HG03175 (cell line): ENCODE results near the gene RABEP2.
"Not testable (repeated sequence)": the region's sequence is repeated elsewhere in the genome, so short reads cannot be mapped to it uniquely, and the experiment has no call there.

Experiments
- ATAC-seq: cut with Tn5 transposase; IDR thresholded peaks from one replicate; pipeline ENCODE4 v1.9.1; 2021; ENCODE audit warnings: mild to moderate bottlenecking, moderate library complexity; ENCODE audit not compliant: unreplicated experiment

Gene RABEP2, protein sequence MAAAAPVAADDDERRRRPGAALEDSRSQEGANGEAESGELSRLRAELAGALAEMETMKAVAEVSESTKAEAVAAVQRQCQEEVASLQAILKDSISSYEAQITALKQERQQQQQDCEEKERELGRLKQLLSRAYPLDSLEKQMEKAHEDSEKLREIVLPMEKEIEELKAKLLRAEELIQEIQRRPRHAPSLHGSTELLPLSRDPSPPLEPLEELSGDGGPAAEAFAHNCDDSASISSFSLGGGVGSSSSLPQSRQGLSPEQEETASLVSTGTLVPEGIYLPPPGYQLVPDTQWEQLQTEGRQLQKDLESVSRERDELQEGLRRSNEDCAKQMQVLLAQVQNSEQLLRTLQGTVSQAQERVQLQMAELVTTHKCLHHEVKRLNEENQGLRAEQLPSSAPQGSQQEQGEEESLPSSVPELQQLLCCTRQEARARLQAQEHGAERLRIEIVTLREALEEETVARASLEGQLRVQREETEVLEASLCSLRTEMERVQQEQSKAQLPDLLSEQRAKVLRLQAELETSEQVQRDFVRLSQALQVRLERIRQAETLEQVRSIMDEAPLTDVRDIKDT

DNA sequence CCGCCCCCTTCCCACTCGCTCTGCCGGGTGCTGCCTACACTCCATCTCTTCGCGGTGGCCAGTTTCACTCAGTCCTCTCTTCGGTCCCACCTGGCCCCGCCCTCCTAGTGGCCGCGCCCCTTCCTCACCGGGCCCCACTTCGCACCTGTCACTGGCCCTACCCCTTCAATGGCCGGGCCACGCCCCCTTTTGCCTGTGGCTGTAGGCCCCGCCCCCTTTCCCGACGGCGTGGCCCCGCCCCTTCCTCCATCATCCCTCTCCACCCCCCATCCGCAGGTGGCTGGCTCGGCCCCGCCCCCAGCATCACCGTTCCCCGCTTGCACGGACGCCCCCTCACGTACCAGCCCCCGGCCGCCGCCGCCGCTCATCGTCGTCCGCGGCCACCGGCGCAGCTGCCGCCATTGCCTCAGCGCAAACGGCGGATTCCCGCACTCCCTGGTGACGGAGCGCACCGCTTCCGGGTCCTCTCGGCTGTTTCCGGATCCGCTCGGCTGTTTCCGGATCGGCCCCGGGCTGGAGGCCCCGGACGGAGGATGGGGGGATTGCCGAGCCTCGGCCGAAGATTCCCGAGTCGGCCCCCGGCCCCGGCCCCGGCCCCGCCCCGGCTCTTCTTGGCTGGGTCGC lies at the start of gene RABEP2:
Gene RABEP2 (minus strand): TSS at position 477 of the 624 bp plus-strand sequence. CDS start 75 bp downstream, at position 402.
- ATAC-seq, result peak; percentile 66

DNA sequence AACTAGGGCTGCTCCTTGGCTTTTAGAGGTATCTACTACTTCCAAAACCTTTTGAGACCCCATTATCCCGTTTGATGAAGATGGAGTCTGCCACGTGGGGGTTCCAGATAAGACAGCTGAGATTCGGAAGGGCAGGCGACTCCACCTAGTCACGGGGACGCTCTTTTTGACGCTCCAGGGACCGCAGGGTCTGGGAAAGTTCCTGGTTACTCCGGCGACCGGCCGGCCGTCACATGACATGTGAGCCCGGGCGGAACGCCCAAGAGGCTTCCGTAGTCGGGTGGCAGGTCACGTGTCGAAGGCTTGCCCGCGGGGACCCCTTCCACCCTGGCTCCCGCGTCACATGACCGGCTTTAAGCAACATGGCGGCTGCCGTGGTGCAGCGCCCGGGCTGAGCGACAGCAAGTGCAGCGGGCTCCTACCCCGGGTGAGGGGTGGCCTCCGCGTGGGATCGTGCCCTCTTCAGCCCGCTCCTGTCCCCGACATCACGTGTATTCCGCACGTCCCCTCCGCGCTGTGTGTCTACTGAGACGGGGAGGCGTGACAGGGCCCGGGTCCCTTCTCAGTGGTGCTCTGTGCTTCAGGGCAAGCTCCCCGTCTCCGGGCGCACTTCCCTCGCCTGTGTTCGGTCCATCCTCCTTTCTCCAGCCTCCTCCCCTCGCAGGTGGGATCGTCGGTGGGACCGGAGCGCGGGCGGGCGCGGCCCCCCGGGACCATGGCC lies 49.6 kb upstream of the RABEP2 start, which contains the start of gene SPNS1:
Gene SPNS1 (plus strand): TSS at position 342 of the 721 bp plus-strand sequence. CDS start 374 bp downstream, at position 716.
- peak; percentile 91 for ATAC-seq

DNA sequence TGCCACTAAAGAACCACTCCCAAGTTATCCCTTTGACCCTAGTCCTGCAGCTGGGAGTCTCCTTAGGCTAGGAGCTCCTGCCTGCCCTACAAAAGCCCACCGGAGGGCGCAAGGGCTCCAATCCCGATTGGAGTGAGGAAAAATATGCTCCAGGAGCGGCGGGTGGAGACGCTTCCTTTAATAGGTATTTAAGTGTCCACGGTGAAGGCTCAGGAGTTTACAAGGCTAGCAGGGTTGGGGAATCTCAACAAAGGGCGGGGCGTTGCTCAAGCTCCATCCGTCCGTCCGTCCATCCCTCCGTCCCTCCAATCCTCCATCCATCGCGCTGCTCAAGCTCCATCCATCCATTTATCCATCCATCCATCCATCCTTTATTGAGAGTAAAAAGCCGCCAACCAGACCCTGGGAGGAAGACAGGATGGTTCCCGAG lies 49.0 kb upstream of the RABEP2 start:
- peak; percentile 20 for ATAC-seq

DNA sequence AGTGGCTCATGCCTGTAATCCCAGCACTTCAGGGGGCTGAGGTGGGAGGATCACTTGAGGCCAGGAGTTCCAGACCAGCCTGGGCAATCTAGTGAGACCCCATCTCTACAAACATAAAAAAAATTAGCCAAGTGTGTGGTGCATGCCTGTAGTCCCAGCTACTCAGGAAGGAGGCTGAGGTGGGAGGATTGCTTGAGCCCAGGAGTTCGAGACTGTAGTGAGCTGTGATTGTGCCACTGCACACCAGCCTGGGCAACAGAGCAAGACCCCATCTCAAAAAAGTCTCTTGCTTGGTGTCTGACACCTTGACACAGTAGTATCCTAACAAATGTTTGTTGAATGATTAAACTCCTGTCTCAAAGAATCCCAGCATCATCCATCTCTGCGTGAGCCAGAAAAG lies 44.7 kb upstream of the RABEP2 start:
- not testable (repeated sequence) for ATAC-seq

DNA sequence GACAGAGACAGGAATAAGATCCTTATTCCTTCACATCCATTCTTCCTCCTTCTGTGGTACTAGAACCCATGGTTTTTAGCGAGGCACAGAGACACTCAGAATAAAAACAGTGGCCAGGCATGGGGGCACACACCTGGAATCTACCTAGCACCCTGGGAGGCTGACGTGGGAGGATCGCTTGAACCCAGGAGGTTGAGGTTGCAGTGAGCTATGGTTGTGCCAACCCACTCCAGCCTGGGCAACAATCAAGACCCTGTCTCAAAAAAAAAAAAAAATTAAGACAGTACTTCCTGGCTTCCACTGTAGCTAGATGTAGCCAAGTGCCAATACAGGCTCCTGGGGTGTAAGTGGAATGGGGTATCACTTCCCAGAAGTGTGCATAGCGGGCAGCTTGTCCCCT lies 42.1 kb upstream of the RABEP2 start:
- no peak for ATAC-seq

DNA sequence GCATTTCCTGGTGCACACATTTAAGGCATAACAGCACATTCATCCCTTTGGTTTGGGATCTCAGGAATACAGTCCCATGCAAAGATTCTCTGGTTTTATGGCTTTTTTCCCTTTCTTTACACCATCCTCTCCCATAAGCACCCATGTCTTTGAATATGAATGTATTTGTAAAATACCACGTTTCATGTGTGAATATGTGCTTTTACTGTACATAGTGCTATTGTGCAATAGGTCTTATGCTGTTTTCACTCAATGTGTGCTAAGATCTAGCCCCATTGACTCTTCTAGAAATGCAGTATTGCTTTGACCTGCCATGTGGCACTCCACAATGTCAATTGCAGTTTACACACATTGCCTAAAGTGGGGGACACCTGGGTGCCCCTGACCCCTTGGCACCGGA lies 39.5 kb upstream of the RABEP2 start:
- ATAC-seq, result no peak

DNA sequence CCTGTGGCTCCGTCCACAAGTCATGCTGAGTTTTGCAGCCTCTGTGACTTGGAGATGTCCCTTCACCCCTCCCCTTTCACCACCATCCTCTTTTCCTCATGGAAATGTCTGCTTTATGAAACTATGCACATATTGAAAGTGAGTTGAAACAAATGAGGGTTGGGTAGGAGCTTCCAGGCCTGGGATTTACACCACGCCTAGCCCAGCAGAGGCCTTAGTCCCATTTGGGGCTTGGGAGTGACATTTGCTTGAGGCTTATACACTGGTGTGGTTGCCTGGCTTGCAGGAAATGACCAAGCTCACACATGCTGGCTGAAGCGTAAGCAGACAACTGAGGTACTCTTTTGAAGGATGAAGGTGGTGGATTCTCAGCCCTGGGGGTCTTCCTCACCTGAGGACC lies 39.0 kb upstream of the RABEP2 start:
- no peak for ATAC-seq

DNA sequence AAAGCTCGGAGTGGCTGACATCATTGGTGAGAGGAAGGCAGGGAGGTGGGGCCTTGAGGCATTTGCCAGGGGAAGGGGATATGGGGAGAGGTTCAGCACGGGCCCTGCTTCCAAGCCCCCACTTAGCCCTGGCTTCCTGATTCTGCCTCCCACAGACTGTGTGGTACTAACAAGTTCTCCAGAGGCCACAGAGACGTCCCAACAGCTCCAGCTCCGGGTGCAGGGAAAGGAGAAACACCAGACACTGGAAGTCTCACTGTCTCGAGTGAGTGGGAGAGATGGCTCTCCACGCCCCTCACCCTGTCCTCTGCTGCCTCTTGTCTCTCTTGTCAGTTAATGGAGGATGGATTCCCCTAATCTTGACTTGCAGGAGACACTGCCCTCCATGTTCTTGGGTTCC lies 33.8 kb upstream of the RABEP2 start:
- no peak for ATAC-seq

DNA sequence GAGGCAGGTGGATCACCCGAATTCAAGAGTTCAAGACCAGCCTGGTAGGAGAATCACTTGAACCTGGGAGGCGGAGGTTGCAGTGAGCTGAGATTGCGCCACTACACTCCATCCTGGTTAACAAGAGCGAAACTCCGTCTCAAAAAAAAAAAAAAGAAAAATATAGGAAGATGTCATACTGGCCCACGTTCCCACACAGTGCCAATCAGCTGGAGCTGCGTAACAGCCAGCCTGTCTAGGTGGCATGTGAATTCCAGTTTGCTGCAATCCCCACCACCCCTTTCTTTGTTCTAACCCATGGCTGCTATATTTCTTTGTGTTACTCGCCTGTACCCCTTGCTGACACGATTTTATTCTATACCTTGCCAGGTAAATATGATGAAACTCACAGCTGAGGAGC lies 33.2 kb upstream of the RABEP2 start:
- ATAC-seq, result no peak

DNA sequence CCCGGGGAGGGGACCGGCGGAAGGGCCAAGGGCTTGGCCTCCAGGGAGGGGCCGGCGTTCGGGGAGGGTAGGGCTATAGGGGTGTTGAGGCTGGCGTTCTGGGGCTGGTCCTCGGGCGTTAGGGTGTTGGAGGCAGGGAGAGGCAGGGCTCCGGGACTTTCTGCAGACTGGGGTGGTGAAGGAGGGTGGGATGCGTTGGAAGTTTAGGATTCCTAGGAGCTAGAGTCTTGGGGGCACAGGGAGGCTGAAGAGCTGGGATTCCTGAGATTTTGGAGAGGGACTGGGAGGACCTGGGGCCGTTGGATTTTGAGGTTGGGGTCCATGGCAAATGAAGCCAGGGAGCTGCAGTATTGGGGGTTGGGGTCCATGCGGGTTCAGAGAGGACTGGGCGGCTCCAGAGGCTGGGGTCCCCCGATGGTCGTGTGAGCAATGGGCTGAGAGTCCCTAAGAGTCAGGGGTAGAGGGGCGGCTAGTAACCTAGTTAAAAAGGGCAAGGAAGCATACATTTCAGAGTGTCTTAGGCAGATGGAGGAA lies 26.4 kb upstream of the RABEP2 start:
- peak; percentile 21 for ATAC-seq

DNA sequence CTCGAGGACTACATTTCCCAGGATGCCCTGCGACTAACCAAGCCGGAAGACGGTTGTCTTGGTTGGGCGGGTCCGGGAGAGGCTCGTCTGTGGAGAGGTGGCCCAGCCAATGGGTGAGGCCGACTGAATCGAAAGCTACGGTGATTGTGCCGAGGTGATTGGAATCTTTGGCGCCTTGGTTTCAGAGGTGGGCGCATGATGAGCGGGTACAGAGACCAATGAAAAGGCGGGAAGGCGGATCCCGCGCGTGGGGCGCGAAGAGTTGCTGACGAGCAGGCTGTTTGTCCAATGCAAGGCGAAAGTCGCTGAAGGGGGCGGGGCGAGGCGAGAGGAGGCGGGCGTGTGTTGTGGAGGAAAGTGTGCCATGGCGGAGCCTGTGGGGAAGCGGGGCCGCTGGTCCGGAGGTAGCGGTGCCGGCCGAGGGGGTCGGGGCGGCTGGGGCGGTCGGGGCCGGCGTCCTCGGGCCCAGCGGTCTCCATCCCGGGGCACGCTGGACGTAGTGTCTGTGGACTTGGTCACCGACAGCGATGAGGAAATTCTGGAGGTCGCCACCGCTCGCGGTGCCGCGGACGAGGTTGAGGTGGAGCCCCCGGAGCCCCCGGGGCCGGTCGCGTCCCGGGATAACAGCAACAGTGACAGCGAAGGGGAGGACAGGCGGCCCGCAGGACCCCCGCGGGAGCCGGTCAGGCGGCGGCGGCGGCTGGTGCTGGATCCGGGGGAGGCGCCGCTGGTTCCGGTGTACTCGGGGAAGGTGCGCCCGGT lies 25.8 kb upstream of the RABEP2 start, which contains the start of gene NFATC2IP:
Gene NFATC2IP (plus strand): TSS at position 290 of the 762 bp plus-strand sequence. CDS start 75 bp downstream, at position 365.
- ATAC-seq, result peak; percentile 95

DNA sequence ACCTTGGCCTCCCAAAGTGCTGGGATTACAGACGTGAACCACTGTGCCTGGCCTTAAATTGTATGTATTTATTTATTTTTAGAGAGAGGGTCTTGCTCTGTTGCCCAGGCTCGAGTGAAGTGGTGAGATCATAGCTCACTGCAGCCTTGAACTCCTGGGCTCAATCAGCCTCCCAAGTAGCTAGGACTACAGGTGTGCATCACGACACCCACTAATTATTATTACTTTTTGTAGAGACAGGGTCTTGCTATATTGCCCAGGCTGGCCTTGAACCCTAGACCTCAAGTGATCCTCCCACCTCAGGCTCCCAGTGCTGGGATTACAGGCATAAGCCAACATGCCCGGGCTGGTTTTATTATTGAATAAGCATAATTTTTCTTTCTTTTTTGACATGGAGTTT lies 21.6 kb upstream of the RABEP2 start:
- no peak for ATAC-seq

DNA sequence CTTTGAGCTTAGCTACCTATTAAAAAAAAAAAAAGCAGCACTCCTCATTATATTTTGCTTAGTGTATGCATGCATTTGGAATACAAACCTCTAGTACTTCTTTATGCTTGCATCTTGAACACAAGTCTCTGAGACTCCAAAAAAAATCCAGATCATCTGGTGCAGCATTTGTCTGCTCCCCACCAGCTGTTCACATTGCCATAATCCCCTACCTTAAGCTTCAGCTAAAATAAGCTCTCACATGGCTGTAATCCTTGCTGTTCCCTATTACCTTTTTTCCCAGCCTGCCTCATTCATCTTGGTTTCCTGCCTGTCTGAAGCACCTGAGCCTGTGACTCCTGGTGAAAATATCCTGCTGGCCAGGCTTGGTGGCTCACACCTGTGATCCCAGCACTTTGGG lies 18.2 kb upstream of the RABEP2 start:
- no peak for ATAC-seq

DNA sequence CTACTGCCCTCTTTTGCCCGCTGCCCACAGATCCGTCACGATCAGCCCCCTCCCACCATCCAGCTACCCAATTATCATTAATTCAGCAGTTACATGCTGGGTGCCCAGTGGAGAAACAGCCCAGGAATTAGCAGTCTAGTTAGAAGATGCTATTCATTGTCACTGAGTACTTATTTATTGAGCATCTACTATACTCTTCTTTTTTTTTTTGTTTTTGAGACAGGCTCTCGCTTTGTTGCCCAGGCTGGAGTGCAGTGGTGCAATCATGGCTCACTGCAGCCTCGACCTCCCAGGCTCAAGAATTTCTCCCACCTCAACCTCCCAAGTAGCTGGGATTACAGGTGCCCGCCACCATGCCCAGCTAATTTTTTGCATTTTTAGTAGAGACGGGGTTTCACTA lies 14.8 kb upstream of the RABEP2 start:
- ATAC-seq, result not testable (repeated sequence)

DNA sequence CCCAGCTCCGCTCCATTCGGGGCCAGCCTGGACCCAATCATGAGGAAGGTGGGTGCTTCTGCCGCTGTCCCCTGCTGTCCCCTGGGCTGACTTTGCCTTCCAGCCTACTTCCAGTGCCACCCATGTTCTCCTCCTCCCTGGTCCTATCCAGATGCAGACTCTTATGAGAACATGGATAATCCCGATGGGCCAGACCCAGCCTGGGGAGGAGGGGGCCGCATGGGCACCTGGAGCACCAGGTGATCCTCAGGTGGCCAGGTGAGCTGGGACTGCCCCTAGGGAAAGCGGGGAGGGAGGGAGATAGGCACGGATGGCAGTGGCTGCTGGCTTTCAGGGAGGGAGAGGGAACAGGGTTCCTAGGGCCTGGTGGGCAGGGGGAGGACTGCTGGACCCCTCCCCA lies 13.7 kb upstream of the RABEP2 start:
- no peak for ATAC-seq

DNA sequence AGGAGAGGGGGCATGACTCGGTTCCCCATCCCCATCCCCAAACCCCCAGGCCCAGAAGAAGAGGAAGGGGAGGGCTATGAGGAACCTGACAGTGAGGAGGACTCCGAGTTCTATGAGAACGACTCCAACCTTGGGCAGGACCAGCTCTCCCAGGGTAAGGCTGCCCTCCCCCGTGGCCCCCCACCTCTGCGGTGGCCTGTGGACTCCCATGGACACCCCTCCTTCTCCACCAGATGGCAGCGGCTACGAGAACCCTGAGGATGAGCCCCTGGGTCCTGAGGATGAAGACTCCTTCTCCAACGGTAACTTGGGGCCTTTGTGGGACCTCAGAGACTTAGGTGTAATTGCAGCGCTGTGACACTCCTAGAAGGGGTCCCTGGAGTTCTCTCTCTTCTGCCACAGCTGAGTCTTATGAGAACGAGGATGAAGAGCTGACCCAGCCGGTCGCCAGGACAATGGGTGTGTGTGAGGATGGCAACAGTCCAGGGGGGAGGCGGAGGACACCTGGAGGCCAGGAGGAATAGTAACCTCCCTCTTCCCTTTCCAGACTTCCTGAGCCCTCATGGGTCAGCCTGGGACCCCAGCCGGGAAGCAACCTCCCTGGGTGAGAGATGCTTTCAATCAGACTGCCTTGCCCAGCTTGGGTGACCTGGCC lies 12.3 kb upstream of the RABEP2 start:
- no peak for ATAC-seq

DNA sequence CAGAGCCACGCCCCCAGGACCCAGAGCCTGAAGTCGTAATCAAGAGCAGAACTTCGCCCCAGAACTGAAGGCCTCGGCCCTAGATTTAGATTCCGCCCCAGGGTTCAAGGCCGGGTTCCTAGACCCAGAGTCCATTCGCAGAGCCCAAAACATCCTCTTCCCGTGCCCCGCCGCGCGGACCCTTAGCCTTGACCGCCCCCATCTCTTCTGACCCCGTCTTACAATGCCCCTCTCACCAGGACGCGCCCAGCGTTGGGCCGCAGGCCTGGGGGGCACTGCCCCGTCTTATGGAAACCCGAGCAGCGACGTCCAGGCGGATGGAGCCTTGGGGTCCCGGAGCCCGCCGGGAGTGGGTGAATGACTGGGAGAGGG lies 11.7 kb upstream of the RABEP2 start:
- no peak for ATAC-seq

DNA sequence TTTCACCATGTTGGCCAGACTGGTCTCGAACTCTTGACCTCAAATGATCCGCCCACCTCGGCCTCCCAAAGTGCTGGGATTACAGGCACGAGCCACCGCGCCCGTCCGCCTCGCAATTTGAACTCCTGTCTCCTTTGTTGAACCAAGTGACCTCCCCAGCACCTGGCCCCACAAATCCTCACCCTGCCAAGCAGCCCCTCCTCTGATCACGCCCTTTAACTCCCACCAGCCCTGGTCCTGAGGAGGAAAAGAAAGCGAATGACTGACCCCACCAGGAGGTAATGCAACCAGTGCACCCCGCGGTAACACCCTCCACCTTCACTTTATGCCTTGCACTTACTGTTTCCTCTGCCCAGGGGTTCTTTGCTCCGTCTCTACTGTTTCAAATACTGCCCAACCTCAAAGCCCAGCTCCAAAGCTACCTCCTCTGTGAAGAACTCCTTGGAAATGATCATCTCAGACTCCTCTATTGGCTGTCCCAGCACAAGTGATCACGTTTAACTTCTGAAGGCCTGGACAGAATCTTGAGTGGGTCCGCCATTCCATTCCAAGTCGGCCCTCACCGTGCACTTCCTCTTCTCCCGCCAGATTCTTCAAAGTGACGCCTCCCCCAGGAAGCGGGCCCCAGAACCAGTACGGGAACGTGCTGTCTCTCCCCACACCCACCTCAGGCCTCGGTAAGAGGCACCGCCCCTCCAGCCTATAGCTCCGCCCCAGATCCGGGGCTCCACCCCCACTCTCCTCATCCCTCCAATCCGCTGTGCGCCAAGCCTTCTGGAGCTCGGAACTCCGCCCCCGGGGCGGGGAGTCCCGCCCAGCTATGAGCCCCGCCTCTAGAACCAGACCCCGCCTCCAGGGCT lies 11.1 kb upstream of the RABEP2 start:
- peak; percentile 75 for ATAC-seq

DNA sequence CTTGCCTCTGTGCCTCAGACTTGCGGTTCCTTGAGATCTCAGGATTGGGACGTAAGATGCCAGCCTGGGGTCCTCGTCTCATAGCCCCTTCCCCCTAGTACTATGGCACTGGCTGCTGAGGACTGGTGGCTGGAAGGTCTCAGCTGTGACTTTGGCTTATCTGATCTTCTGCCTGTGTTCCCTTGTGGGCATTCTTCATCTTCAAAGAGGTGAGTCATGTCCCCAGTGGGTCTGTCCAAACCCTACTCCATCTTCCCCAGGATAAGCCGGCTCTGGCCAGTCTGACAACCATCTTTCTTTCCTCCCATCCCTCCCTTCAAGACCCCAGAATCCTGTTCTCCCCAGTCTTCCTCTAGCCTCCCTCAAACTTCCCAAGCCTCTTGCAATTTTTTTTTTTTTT lies 10.3 kb upstream of the RABEP2 start:
- no peak for ATAC-seq
